Measurements from ENCODE around the gene TAP2. TPM values are rescaled to one million over a fixed set of nuclear protein-coding genes. Genes with fewer than 3 reads are reported as not detected.

Gene TAP2
- total RNA-seq, result 10 to 100 TPM; 12.3 to 48.2 (median 27.1) TPM

- H3K36me3 ChIP-seq, result peaks cover 0 to 22% (median 0%) of the 10 kb centered on the region in 4 donors
- WGBS, 2 donors (ENCODE audit: low coverage in 1 of 2), result 0% methylated on average over 12 to 53 of the region's 57 CpGs
- H3K27me3 ChIP-seq, result no peaks in the 10 kb centered on the region
- no peaks in the 10 kb centered on the region for H3K9me3 ChIP-seq
- intact Hi-C loops (cut with DNase I; ENCODE audit: low total_unique reads), result no loop called here
- H3K4me3 ChIP-seq, result peak within 1 kb of the TSS; percentile 60 to 93 (median 86)
- TF ChIP-seq POLR2AphosphoS5 (IDR thresholded peaks at IDR 0.05), result peak; percentile 87 to 94 (median 91)
- peak; percentile 74 for TF ChIP-seq POLR2A (IDR thresholded peaks at IDR 0.05)
- peak; percentile 93 to 99 (median 95) for TF ChIP-seq CTCF (IDR thresholded peaks at IDR 0.05)
- no peak for TF ChIP-seq EP300 (IDR thresholded peaks at IDR 0.05; ENCODE audit: low read depth)
- peak; percentile 99 for DNase-seq
- peaks cover 3 to 33% (median 16%) of the 10 kb centered on the region in 4 donors for H3K4me1 ChIP-seq
- in situ Hi-C loops (cut with MboI; ENCODE audit: low pct_ligation_motif_present in 1 of 4, low pct_unique_long_range_greater_than_20kb in 1 of 4, low sequenced_read_pairs in 3 of 4), result no loop called here
- H3K27ac ChIP-seq, result peak within 1 kb of the TSS; percentile 92 to 99 (median 96)
Observed at GRCh38 chr6:32838114-32838958, at the start of gene TAP2. Gene TAP2, minus strand, starts transcription at chr6:32838739. Its CDS starts 506 bp downstream, at chr6:32838233.

- H3K36me3 ChIP-seq, result no peaks in the 10 kb centered on the region
- in situ Hi-C loops (cut with MboI; ENCODE audit: low pct_ligation_motif_present in 1 of 4, low pct_unique_long_range_greater_than_20kb in 1 of 4, low sequenced_read_pairs in 3 of 4), result loop anchor here (5.0 to 25.0 kb wide), 5 partner anchors 55 to 100 kb away; partner anchors contain the start of gene HLA-DMB (in 1 of the 4)
- WGBS, 2 donors (ENCODE audit: low coverage in 1 of 2), result 76 to 83% methylated on average over 5 of the region's 5 CpGs
- no peaks in the 10 kb centered on the region for H3K27me3 ChIP-seq
- no peak for DNase-seq
- intact Hi-C loops (cut with DNase I; ENCODE audit: low total_unique reads), result loop anchor here (1.0 kb wide), 2 partner anchors 25 to 99 kb away; no protein-coding TSS in a partner anchor
- no peaks in the 10 kb centered on the region for H3K9me3 ChIP-seq
- H3K4me3 ChIP-seq, result no peak overlapping the region
- no peak for TF ChIP-seq EP300 (IDR thresholded peaks at IDR 0.05; ENCODE audit: low read depth)
- TF ChIP-seq POLR2A (IDR thresholded peaks at IDR 0.05), result no peak
- TF ChIP-seq POLR2AphosphoS5 (IDR thresholded peaks at IDR 0.05), result no peak
- no peak for TF ChIP-seq CTCF (IDR thresholded peaks at IDR 0.05)
- peaks cover 4 to 20% (median 8%) of the 10 kb centered on the region in 4 donors for H3K4me1 ChIP-seq
- H3K27ac ChIP-seq, result peak overlapping the region; percentile 12 to 51 (median 46)
Observed at GRCh38 chr6:32887616-32888015, 49.1 kb upstream of the TAP2 start.

GRCh38 chr6:32886681-32887383 lies 48.3 kb upstream of the TAP2 start:
- H3K4me1 ChIP-seq, result peaks cover 4 to 20% (median 8%) of the 10 kb centered on the region in 4 donors
- H3K4me3 ChIP-seq, result no peak overlapping the region
- no peaks in the 10 kb centered on the region for H3K36me3 ChIP-seq
- H3K27ac ChIP-seq, result peak overlapping the region; percentile 12 to 51 (median 46)
- TF ChIP-seq POLR2AphosphoS5 (IDR thresholded peaks at IDR 0.05), result peak in 1 of 3 donors; percentile 32
- no peak for TF ChIP-seq POLR2A (IDR thresholded peaks at IDR 0.05)
- in situ Hi-C loops (cut with MboI; ENCODE audit: low pct_ligation_motif_present in 1 of 4, low pct_unique_long_range_greater_than_20kb in 1 of 4, low sequenced_read_pairs in 3 of 4), result loop anchor here (5.0 to 25.0 kb wide), 5 partner anchors 55 to 100 kb away; partner anchors contain the start of gene HLA-DMB (in 1 of the 4)
- intact Hi-C loops (cut with DNase I; ENCODE audit: low total_unique reads), result loop anchor here (1.0 kb wide), 2 partner anchors 25 to 99 kb away; no protein-coding TSS in a partner anchor
- 32 to 40% methylated on average over 3 of the region's 3 CpGs for WGBS, 2 donors (ENCODE audit: low coverage in 1 of 2)
- H3K27me3 ChIP-seq, result no peaks in the 10 kb centered on the region
- DNase-seq, result no peak
- H3K9me3 ChIP-seq, result no peaks in the 10 kb centered on the region

GRCh38 chr6:32885698-32886286 lies 47.3 kb upstream of the TAP2 start:
- WGBS, 2 donors (ENCODE audit: low coverage in 1 of 2), result 43 to 61% methylated on average over 2 to 4 of the region's 4 CpGs
- no peak overlapping the region for H3K27ac ChIP-seq
- TF ChIP-seq POLR2AphosphoS5 (IDR thresholded peaks at IDR 0.05) (no peak), CTCF (IDR thresholded peaks at IDR 0.05) (peak; percentile 65 to 77 (median 66))

More at GRCh38 chr6:32885698-32886286, 47.3 kb upstream of the TAP2 start:
- intact Hi-C loops (cut with DNase I; ENCODE audit: low total_unique reads) (no loop called here), in situ Hi-C loops (cut with MboI; ENCODE audit: low pct_ligation_motif_present in 1 of 4, low pct_unique_long_range_greater_than_20kb in 1 of 4, low sequenced_read_pairs in 3 of 4) (loop anchor here (5.0 to 25.0 kb wide), 5 partner anchors 57 to 102 kb away; partner anchors contain the start of gene HLA-DMB (in 1 of the 4))
- no peak overlapping the region for H3K4me3 ChIP-seq
- no peaks in the 10 kb centered on the region for H3K9me3 ChIP-seq
- H3K4me1 ChIP-seq, result peaks cover 4 to 20% (median 8%) of the 10 kb centered on the region in 4 donors
- no peaks in the 10 kb centered on the region for H3K27me3 ChIP-seq
- no peaks in the 10 kb centered on the region for H3K36me3 ChIP-seq
- DNase-seq, result no peak
